ENCODE results near the gene SDK2.
"Not testable (repeated sequence)": the region's sequence is repeated elsewhere in the genome, so short reads cannot be mapped to it uniquely, and the experiment has no call there.

SDK2 gene

DNA sequence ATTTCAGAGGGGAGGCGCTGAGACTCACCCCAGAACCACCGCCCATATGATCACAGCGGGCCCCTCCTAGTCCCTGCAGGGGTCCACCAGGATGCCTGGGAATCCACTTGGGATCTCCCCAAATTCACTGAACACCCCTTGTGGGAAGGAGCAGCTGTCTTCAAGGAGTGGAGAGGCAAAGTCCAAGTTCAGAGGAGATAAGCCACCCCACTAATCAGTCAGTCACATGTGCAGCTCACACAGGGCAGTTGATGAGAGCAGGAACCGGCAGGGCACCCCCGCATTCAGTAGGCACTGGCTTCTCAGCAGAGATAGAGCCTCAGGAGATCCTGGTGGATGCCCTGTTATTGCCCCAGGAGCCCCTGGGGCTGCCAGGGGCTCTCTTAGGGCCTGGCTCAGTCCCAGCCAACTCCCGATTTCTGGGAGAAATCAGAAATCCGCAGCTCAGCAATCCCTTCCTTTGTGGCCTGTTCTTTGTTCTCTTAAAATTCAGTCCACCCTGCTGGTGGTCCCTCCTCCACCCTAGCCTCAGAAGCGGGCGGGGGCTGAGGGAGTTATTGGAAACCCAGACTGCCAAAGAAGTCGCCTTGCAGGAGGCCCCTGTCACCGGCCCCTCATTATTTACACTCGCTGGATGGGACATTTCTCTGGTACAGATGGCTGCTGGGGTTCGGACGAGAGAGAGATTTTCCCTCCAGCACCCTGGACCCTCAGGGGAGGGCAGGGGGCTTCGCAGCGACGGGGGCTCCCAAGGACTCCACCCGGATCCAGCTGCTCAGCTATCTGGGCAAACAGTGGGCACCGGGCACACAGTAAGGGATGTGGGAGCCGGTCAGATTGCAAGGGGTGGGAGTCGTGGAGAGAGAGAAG is 334.3 kb downstream of the SDK2 start:
- FAIRE-seq = no peak

DNA sequence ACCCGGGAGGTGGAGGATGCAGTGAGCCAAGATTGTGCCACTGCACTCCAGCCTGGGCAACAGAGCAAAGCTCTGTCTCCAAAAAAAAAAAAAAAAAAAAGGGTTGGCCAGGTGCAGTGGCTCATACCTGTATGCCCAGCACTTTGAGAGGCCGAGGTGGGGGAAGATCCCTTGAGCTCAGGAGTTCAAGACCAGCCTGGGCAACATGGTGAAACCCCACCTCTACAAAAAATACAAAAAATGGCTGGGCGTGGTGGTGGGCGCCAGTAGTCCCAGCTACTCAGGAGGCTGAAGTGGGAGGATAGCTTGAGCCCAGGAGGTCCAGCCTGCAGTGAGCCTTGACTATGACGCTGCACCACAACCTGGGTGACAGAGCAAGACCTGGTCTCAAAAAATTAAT is 335.3 kb downstream of the SDK2 start:
- FAIRE-seq = not testable (repeated sequence)

DNA sequence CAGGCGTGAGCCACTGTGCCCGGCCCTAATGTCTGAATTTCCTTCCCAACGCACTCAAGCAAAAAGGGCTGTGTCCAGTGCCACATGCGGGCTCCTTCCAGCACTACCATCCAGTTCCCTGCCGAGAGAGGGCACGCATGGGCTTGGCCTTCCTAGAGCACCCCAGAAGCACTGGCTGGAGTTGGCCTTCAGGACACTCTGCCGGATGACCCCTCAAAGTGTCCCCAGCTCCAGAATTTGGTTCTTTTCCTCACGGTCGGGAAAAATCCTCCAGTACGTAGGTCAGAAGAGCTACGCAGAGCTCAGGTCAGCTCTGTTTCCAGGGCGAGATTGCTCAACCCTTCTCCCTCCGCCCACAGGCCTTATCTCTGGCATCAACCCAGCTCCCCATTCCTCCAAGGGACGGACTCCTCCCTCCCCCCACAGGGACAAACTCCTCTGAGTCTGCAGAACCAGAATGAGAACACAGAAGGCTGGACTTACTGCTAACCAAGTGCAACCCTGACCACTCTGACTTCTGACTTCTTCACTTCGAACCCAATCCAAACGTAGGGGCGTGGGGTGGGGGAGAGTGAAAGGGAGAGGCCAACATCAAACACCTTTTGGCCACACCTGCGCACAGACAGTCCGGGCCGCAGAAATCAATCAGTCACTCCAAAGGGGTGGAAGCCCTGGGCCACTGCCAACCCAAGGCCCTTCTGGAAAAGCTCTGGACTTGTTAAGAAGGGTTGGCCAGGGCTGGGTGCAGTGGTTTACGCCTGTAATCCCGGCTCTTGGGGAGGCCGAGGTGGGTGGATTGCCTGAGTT is 336.0 kb downstream of the SDK2 start:
- no peak for FAIRE-seq

DNA sequence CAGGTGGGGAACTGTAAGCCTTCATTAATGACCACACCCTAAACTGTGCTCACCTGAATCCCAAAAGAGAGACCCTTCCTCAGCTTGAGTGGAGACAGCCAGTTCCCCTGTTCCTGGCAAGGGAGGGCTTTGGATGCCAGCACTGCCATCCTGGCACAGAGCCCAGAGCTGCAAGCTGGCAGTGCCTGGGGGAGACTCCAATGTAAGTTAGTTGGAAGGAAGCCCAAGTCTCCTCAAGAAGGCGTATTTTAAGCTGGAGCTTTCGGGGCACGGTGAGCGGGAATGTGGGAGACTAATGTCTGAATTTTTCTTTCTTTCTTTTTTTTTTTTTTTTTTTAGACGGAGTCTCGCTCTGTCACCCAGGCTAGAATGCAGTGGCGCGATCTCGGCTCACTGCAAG is 337.1 kb downstream of the SDK2 start:
- FAIRE-seq = no peak

DNA sequence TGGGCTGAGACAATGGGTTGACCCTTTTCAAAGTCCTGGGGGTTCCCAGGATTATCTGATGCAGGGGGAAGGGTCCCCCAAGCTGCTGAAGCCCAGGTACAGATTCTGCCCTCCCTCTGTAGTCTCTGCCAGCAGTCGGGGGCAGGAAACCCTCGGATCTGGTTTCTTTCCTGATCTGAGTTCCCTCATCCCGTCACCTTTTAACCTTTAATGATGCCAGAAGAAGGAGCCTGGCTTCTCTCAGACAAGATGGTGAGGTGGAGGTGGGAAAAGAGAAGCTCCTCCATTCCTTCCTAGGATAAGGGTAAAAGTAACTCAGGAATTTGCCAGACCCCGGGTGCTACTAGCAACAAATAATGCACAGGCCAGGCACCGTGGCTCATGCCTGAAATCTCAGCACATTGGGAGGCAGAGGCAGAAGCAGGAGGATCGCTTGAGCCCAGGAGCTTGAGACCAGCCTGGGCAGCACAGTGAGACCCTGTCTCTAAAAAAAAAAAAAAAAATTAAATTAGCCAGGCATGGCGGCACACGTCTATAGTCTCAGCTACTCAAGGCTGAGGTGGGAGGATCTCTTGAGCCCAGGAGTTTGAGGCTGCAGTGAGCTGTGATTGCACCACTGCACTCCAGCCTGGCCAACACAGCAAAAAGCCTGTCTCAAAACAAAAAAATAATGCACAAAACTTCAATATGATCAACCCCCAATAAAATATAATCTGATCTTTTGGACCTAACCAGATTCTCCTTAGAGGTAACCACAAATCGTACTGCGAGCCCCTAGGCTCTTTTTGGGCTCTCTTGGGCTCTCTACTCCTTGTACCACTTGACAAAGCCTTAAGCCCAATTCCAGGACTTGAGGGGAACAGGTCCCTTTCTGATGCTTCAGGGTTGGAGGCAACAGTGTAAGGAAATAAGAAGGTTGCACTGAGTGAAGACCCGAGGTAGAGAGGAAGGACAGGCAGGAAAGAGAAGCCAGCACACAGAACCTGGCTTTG is 338.1 kb downstream of the SDK2 start:
- no peak for FAIRE-seq

DNA sequence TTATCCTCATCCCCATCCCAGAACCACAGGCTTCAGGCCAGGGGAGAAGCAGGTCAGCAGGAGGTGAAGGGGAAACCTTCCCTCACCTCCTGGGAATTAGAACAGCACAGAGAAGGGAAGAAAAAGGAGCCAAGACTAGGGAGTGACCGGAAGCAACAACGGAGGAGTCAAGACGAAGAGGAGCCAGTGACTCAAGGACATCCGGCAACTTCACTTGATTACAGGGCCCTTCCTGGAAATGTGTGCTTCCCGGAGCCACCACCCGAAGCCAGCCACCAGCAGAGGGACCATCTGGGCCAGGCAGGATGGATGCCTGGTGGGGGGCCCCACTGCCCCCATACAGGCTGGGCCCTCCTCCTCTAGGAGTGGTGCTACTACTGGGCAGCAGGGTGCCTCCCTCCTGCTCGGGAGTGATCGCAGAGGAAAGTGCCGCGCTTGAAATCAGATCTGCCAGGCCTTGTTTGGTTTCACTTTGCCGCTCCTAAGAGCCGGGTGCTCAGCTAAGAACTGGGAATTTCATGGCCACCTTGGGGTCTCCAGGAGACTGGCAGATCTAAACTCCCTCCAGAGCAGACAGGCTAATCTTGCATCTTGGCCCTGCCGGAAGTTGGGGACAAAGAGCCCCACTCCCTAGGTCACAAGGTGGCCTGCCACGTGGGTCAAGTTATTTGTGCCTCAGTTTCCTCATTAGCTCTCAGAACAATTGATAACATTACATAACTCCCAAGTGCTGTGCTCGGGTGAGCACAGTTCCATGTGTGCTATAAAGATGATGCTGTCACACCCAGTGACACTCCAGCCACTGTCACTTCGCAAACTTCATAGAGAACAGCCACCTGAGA is 339.1 kb downstream of the SDK2 start:
- FAIRE-seq = no peak

DNA sequence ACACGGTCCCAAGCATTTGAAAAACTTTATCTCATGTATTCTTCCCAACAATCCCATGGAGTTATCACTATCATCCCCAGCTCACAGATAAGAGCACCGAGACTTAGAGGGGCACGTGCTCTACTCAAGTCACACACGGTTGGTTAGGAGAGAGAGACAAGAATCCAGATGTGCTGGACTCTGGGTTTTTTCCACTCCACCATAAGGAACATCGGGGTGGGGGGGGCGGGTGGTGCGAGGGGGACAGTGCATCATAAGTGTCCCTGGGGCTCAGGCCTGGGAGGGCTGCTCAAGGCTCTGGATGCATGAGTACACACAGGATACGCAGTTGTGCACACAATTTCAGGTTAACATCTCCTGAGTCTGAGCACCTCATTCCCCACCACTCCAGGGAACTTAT is 339.8 kb downstream of the SDK2 start:
- FAIRE-seq = no peak

DNA sequence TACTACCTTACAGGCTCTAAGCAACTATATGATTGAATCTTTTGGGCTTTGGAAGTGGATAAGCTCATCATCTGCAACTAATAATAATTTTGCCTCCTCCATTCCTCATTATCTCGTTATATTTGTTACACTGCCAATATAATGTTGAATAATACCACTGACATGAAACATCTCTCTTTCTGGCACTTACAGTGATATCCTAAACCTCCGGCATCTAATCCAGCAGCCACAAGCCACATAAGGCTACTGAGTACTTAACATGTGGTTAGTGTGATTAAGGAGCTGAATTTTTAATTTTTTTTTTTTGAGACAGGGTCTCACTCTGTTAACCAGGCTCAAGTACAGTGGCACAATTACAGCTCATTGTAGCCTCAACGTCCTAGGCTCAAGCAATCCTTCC is 342.1 kb downstream of the SDK2 start:
- FAIRE-seq = no peak

DNA sequence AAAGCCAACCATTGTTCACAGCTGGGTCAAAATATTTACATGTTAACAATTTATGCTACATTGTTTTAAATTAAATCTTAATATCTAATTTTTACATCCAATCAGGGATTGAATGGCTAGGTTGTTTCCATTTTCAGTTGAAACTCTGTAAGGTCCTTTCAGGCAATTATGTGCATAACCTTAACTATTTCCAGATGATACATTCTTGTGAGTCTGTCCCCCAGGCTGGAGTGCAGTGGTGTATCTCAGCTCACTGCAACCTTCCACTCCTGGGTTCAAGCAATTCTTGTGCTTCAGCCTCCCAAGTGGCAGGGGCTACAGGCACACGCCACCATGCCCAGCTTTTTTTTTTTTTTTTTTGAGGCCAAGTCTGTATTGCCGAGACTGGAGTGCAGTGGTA is 342.9 kb downstream of the SDK2 start:
- no peak for FAIRE-seq

DNA sequence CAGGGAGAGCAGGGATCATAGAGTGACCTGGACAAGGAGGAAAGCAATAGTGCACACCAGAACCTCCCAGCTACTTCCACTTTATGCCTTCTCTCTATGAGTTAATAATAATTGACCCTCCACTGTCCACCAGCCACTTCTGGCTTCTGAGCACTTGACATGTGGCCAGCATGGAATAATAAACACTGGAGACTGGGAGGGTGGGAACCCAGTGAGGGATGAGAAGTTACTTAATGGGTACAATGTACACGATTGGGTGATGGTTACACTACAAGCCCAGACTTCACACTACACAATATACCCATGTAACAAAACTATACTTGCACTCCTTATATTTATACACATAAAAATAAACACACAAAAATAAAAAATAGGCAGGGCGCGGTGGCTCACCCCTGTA is 343.9 kb downstream of the SDK2 start:
- no peak for FAIRE-seq

DNA sequence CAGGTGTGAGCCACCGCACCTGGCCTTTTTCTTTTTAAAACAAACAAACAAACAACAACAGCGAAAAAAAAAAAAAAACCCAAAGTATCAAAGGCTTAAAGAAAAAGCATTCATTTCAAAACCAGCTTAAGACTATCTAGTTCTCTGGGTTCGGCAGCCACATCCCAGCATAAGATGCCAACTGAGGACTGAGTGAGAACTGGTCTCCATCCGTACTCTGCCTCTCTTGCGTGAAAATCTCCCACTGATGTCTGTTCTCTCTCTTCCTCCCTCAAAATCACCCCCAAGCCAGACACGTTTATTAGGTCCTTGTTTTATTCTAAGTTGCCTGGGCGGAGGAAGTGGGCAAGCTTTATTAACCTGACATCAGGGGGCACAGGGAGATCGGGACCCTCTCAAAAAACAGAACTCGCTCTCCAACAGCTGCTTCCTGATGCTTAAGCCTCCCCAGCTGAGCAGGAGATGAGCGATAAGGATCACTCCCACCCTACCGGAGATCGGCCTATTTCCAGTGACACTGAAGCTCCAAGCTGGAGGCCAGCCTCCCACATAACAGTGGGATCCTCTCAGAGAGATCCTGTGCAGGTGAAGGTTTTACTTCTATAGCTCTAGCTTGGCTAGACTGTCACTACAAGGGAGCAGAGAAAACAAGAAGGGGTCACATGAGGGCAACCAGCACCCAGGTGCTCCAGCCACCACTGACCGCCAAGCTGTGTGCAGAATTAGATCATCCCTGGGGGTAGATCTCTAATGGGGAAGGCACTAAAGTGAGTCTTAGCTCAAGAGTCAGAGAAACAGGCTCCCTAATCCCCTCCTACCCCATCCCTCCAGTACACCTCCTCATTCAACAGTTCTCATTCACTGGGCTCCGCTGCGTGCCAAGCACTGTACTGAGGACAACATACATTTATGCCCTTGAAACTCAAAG is 346.0 kb downstream of the SDK2 start:
- FAIRE-seq = no peak

DNA sequence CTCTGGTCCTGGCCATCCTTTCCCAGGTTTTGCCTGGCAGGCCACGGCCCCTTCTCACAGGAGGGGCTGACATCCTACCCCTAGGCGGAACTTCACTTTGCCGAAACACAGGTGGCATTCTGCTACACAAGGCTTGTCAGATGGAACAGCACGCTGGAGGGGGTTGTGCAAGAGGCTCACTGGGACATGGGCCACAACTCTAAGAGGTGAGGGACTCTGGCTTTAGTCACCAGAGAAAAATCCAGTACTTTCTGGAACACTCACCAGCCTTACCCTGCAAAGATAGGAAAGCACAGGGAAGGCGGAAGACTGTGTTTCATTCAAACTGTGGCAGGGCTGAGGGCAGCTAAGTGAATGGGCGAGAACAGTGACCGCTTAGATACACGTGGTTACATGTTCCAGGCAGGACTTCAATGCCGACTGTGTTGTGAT is 350.7 kb downstream of the SDK2 start:
- no peak for FAIRE-seq

DNA sequence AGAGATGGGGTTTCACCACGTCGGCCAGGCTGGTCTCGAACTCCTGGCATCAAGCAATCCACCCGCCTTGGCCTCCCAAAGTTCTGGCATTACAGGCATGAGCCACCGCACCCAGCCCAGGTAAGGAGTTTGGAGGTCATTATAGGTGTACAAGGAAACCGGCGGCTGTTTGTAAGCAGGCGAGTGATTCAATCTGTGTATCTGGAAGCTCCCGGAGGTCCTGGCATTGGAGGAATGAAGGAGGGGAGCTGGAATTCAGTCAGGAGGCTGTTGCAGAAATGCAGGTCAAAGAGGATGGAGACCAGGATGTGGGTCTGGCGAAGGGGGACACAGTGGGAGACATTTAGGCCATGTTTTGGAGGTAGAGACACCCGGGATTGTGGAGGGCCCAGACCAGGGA is 351.2 kb downstream of the SDK2 start:
- FAIRE-seq = no peak

DNA sequence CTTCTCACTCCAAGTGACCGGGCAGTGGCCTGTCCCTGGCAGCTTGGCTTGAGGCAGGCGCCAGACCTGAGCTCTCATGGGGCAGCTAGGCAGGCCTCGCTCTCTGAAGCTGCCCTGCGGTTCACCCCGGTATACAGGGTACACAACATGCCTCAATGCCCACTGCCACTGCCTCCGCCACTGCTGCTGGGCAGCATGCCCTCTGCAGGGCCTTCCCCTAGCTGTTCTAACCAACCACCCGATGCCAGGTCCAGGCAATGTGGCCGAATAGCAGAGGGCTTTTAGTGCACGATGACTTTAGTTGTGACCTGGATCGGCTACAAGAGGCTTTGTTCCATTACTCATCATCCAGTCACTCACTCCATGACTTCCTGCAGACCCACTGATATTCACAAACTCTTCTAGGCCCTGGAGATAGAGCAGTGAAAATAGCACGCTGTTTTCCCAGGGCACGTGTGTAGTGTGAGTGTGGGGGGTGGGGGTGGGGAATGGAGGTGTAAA is 352.2 kb downstream of the SDK2 start:
- FAIRE-seq = no peak

DNA sequence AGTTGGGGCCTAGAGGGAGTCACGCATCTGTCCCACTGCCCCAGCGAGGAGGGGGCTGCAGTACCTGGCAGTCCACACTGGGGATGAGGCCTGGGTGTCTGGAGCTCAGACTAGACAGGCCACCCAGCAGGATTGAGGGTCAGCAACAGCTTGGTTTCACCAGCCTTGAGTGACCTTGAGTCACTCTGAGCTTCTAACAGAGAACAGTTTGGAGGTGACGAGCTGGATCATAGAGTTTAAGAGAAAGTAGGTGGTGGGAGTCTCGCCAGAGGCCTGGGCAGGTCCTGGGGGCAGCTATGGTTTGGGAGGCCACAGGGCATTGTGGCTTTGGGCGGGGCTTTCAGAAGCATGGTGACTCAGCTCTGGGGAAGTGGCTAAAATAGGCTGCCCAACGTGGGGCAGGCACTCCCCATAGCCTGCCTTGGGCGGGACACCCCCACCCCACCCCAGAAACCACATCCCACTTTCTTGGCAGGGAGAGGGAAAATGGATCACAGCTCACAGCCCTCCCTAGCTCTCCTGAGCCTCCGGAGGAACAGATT is 352.9 kb downstream of the SDK2 start:
- FAIRE-seq = no peak

DNA sequence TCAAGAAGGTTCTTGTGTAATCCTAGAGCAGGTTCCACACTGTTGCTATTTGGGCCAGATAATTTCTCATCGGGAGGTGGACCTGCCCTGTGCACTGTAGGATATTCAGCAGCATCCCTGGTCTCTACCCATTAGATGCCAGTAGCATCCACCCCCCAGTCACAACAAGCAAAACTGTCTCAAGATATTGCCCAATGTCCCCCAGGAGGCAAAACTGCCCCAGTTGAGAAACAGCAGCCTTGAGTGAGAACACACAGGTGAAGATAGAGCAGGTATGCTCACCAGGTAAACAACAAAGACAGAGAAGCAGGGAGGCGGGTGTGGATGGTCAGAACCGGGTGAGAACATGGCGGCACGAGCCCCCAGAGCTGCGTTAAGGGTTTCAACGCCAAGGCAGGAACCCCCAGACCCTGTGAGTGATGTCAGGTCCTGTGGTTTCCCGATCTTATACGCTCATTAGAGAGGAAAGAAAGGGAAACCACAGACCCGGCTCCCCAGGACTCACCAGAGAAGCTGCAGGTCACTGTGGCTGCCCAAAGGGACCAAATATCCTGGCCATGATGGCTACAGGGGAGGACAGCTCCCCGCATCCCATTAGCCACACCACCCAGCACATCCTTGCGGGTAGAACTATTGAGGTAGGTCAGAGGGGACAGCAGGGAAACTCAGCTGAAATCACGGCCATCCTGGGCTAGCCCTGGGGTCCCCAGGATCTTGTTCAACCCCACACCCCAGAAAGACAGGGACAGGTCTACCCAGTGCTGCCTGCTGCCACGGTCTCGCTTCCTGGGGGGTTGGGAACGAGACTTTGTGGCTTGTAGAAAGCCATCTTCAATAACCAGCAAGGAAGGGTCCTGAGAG is 353.6 kb downstream of the SDK2 start:
- FAIRE-seq = no peak

DNA sequence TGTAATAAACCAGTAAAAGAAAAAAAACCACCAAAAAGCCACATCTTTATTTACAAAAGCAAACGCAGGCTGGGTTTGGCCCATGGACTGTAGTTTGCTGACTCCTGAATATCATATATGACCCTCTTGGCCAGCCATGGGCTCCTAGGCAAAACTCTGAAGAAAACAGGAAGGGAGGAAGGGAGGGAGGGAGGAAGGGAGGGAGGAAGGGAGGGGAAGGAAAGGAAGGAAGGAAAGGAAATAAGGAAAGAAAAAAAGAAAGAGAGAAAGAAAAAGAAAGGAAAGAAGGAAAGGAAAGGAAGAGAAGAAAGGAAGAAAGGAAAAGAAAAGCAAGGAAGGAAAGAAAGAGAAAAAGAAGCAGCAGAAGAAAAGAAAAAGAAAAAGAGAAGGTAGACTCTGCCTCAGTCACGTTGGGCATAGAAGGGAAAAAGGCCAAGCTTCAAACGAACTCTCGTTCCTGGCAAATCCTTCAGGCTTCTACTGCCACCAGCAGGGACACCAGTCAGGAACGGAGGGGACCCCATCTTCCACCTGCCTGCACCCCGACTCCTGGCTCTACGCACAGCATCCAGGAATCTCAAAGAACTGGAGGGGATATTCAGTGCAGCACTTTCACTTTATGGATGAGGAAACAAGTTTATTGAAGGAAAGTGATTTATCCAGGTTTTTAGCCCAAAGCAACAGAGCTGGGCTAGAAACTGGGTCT is 354.5 kb downstream of the SDK2 start:
- no peak for FAIRE-seq

DNA sequence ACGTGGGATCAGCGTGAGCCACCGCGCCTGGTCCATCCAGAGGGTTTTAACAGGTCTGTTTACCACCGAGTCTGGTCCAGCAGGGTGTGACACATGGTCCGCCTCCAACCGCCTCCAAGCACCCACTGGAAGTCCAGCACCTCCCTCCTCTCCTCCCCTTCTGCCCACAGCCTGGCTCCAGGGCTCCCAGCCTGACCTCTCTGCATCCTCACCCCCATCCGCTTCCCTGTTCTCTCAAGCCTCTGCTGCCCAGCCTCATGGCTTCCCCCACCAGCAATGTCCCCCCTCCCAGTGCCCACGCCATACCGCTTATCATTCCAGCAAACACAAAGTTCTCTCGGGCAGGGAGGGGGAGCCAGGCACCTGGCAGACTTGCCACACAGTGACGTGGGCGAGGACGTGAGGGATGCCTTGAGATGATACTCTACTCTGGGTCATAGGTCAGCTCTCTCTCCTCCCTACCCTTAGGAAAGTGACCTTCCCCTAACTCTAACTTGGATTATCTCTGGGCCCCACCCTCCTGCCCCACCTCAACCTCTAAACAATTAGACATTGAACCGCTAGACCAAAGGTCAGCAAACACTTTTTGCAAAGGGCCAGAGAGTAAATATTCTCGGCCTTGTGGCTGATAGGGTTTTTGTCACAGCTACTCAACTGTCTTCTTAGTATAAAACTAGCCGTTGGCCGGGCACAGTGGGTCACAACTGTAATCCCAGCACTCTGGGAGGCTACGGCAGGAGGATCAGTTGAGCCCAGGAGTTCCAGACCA is 355.5 kb downstream of the SDK2 start:
- no peak for FAIRE-seq

Data from islet of Langerhans (tissue), 1 donor.